GM21737 (cell line): ENCODE measurements around the gene ACIN1.

ENCODE experiments used
- ATAC-seq: cut with Tn5 transposase; IDR thresholded peaks from one replicate; pipeline ENCODE4 v1.9.1; 2021; ENCODE audit warnings: mild to moderate bottlenecking, moderate library complexity; ENCODE audit not compliant: unreplicated experiment

The ACIN1 gene

DNA sequence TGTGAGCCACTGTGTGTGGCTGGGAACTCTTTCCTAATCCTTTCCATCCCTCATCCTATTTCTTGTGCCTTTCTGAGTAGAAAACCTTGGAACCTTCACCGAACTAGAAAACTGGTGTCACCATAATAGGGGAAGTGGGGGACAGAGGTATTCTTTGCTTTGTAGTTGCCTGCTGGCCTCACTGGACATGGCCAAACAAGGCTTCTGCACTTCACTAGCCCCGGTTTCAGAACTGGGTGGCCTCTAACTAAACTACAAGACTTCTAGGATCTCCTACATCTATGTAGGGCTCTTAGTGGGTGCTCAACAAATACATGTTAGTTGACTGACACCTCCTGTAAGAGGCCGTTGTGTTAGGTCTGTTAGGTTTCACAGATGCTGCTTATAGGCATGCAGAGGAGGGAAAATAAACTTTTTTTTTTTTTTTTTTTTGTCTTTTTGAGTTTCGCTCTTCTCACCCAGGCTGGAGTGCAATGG, 10.4 kb upstream of the ACIN1 start:
- ATAC-seq = no peak

- ATAC-seq = no peak
These were observed 9.8 kb upstream of the ACIN1 start, which contains the start of gene CIROP for GRCh38 chr14:23104591-23105347. Gene CIROP (minus strand): TSS chr14:23104989. CDS start chr14:23104920, 69 bp downstream.

GRCh38 chr14:23104070-23104590, 9.2 kb upstream of the ACIN1 start:
- ATAC-seq = no peak

- ATAC-seq = no peak
These were observed 8.6 kb upstream of the ACIN1 start for GRCh38 chr14:23103581-23103980.

DNA sequence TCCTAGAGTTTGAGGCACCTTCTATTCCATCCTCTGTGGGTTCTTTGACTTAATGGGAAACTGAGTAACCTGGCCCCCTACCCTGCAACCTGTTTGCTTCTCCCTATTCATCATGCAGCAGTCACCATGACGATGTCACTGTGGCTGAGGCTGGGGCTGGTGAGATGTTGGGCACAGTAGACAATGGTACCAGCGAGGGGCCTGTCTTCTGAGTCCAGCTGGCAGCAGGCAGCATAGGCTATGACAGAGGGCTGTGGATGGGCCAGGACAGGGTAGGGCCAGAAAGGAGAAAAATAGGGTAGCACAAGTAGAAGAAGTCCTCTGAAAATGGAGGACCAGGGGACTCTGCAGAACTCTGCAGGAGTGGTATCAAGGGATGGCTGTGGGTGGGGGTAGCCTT, 7.9 kb upstream of the ACIN1 start:
- ATAC-seq = no peak

- ATAC-seq = no peak
These were observed 7.2 kb upstream of the ACIN1 start for GRCh38 chr14:23101986-23102625.

- no peak for ATAC-seq
These were observed 6.5 kb upstream of the ACIN1 start for GRCh38 chr14:23101213-23101970.

DNA sequence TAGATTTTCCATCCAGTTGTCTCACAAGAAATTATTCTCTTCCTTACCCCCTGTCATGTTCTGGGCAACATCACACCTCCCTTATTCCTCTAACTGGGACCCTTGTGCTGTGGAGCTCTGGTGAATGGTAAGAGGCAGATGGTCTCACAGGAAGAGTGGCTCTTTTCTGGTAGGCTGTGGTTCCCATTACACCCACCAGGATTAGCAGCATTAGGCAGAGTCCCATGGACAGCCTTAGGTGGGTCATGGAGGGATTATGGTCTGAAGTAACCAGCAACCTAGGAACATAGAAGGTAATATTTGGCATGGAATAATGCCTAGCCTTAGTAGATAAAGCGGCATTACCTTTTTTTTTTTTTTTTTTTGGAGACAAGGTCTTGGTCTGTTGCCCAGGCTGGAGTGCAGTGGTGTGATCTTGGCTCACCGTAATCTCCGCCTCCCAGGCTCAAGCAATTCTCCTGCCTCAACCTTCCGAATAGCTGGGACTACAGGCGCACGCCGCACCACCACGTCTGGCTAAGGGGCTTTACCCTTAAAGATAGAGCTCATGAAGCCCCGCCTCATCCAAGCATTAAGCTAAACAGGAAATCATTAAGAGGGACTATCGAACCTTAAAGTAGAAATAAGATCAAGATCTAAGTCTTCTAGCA, 4.4 kb upstream of the ACIN1 start:
- no peak for ATAC-seq

DNA sequence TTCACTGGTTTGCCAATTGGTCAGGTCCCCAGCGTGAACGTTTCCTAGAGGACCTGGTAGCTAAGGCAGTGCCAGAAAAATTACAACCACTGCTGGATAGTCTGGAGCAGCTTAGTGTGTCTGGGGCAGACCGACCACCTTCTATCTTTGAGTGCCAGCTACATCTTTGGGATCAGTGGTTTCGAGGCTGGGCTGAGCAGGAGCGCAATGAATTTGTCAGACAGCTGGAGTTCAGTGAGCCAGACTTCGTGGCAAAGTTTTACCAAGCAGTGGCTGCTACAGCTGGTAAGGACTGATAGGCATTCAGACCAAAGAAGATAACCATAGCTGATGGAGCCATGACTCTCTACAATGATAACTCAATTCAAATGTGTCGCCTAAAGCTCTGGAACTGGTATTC, 2.9 kb upstream of the ACIN1 start:
- no peak for ATAC-seq

DNA sequence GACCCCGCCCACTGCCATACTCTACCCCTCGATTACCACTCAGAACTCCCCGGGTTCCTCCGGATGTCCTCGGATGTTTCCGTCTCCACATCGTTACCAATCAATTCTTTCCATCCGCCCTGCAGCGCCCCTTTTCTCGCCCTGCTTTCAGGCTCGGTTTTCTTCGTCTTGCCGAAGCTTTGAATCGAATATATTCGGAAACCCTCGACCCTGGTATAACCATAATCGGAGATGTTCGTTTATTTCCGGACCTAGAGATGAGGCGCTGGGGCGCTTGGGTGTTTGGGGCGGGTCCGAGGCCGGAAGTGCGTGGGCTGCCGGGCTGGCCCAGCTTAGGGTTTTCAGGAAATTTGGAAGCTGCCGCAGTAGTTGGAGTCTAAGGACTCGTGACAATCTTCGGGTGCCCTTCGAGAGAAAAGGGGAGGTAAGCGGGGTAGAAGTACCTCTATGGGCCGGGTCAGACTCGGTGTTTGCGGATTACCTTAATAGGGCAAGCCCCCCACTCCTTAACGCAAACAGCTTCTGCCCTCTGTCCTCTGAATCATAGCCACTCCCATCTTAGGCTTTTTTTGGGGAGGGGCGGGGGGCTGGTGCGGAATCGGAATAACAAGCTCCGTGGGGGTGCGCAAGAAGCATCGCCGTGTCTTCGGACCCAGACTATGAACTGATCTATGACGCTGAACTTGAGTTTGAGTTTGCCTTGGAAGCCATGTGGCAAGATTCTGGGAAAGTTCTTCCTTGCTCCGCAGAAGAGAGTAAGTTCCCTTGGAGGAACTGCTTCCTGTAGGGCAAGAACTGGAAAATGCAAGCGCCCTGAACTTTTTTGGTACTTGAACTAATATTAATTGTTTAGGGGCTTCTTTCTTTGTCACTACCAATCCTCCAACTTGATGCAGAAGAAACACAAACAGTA, 516 bp upstream of the ACIN1 start, which contains the start of gene C14orf119:
Gene C14orf119, plus strand, starts transcription at position 310 of the 913 bp plus-strand sequence. CDS start 2,154 bp downstream, outside the sequence.
- ATAC-seq = peak; percentile 88

GRCh38 chr14:23093991-23094665, 808 bp downstream of the ACIN1 start:
- ATAC-seq = no peak

DNA sequence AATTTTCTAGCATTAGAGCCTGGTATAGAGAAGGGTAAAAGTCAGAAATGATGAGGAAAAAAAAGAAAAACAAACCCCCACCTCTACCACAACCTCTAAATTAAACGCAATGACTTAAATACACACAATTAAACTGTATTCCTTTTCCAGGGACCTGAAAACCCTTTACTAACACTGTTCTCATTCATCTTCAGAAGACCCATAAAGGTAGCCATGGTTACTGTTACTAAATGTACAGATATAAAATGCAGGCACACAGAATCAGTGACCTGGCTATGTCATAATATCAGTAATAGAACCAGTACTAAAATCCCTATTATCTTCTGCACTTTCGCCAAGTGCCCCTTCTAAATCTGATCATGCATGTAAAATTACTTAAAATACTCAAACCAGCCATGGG, 1.4 kb downstream of the ACIN1 start:
- no peak for ATAC-seq

DNA sequence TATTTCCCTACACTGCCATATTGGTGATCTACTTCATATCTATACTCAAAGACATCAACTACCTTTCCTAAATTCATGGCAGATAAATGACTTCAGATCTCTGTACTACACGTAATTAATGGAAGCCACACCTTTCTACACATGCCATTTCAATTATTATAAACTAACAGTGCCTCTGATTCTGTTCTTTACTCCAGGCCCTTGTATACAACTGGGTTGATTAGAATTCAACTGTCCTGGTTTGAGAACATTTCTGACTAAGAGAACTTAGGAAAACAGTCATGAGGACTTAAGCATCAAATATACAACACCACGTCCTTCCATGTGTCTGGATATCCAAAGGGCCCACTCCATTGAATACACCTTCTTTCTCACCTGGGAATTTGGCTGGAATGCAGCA, 1.8 kb downstream of the ACIN1 start:
- ATAC-seq = no peak

DNA sequence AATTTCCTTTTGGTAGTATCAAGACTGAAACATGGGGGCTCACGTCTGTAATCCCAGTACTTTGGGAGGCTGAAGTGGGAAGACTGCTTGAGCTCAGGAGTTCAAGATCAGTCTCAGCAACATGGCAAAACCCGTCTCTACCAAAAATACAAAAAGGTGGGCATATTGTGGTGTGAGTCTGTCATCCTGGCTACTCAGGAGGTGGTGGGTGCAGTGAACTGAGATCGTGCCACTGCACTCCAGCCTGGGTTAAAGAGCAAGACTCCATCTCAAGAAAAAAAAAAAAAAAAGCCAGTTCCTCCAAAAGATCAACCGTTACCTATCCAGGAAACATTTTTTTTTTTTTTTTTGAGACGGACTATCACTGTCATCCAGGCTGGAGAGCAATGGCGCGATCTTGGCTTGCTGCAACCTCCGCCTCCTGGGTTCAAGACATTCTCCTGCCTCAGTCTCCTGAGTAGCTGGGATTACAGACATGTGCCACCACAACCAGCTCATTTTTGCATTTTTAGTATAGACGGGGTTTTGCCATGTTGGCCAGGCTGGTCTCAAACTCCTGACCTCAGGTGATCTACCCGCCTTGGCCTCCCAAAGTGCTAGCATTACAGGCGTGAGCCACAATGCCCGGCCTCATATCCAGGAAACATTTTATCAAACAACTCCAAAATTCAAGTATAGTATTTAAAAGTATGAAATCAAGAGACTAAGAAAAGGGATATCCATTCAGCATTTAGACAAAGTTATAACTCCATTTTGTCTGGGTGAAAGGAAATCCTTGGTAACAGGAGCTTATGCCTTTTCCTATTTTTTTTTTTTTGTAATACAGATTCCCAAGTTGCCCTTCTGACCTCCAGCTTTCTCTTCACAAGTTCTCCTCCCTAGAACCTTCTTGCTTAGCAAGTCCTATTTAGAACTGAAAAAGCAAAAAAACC, 3.4 kb downstream of the ACIN1 start:
- ATAC-seq = no peak

GRCh38 chr14:23090254-23090636, 4.7 kb downstream of the ACIN1 start:
- ATAC-seq = no peak

GRCh38 chr14:23089498-23090253, 5.3 kb downstream of the ACIN1 start:
- ATAC-seq = no peak

- ATAC-seq = no peak
These were observed 8.4 kb downstream of the ACIN1 start for GRCh38 chr14:23086565-23086964.
